DOHH2 (cell line): Measurements from ENCODE around the gene CBL.

Source experiments
- EZH2phosphoT487 ChIP-seq: fragments of 200-600 bp; sonication (generic); IDR thresholded peaks from 2 replicates; pipeline ENCODE4 v1.6.1; 2017; ENCODE audit warnings: borderline replicate concordance, mild to moderate bottlenecking, antibody characterized with exemption, low read length, moderate library complexity, mixed read lengths
- TF ChIP-seq, protein P1 (sequence below): fragments of 200-600 bp; sonication (generic); IDR thresholded peaks from one replicate; pipeline ENCODE4 v1.5.1; 2014; ENCODE audit warnings: antibody characterized with exemption, mild to moderate bottlenecking, low read depth, low read length; ENCODE audit not compliant: poor library complexity, severe bottlenecking

GRCh38 chr11:119330237-119330636, 124.1 kb downstream of the CBL start:
- TF ChIP-seq, protein P1, sequence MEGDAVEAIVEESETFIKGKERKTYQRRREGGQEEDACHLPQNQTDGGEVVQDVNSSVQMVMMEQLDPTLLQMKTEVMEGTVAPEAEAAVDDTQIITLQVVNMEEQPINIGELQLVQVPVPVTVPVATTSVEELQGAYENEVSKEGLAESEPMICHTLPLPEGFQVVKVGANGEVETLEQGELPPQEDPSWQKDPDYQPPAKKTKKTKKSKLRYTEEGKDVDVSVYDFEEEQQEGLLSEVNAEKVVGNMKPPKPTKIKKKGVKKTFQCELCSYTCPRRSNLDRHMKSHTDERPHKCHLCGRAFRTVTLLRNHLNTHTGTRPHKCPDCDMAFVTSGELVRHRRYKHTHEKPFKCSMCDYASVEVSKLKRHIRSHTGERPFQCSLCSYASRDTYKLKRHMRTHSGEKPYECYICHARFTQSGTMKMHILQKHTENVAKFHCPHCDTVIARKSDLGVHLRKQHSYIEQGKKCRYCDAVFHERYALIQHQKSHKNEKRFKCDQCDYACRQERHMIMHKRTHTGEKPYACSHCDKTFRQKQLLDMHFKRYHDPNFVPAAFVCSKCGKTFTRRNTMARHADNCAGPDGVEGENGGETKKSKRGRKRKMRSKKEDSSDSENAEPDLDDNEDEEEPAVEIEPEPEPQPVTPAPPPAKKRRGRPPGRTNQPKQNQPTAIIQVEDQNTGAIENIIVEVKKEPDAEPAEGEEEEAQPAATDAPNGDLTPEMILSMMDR = no peak
- no peak for TF ChIP-seq EZH2phosphoT487
